Sciatic nerve (tissue), 2 donors: ENCODE results near the gene GPC3. TPM values are rescaled to one million over a fixed set of nuclear protein-coding genes. Genes with fewer than 3 reads are reported as not detected.

ENCODE experiments used
- ATAC-seq: fragments of 200-7000 bp; cut with Tn5 transposase; one replicate; pipeline ENCODE4 v1.9.1; 2020; ENCODE audit warnings: mild to moderate bottlenecking, moderate library complexity
- DNase-seq: peaks from one replicate; pipeline ENCODE4 v3.0.0-alpha.2; 2020; ENCODE audit warnings: low spot score
- intact Hi-C: fragments of 100-400 bp; cut with DNase I; formaldehyde crosslinking; loops from one replicate; pipeline ENCODE4 v1.14.2; 2022
- total RNA-seq: library from RNA; stranded (reverse); fragmentation: NEBNext Ultra II Directional; extraction: Animal tissue kit (Norgen Biotek cat#: 25700); gene quantifications from one replicate; pipeline ENCODE4 v1.2.1, GENCODE V29; 2021
- donor health status: DM: no; HTN: no; CAD: no.
- donor health status: DM: no; HTN: no; CAD: no.

GPC3 gene
- total RNA-seq, 1 donor from 2014 or later = 84.2 TPM

- intact Hi-C loops = no loop called here
- peak; percentile 44 for ATAC-seq
- no peak for DNase-seq
These were observed 5.0 kb downstream of the GPC3 start for GRCh38 chrX:133980406-133980805.

- ATAC-seq (no peak), DNase-seq (no peak)
- intact Hi-C loops = no loop called here
These were observed 5.7 kb downstream of the GPC3 start for GRCh38 chrX:133979641-133980230.

- DNase-seq = no peak
- intact Hi-C loops = no loop called here
- ATAC-seq = no peak
These were observed 11.7 kb downstream of the GPC3 start for GRCh38 chrX:133973704-133974103.

GRCh38 chrX:133972916-133973315, 12.5 kb downstream of the GPC3 start:
- DNase-seq (no peak), ATAC-seq (no peak)
- intact Hi-C loops = no loop called here

GRCh38 chrX:133971586-133971985, 13.8 kb downstream of the GPC3 start:
- intact Hi-C loops = no loop called here
- ATAC-seq = no peak
- DNase-seq = no peak

- intact Hi-C loops = no loop called here
- no peak for DNase-seq
- ATAC-seq = no peak
These were observed 15.3 kb downstream of the GPC3 start for GRCh38 chrX:133970076-133970475.

GRCh38 chrX:133969191-133969590, 16.2 kb downstream of the GPC3 start:
- intact Hi-C loops = no loop called here
- ATAC-seq (no peak), DNase-seq (no peak)

GRCh38 chrX:133968109-133968508, 17.3 kb downstream of the GPC3 start:
- intact Hi-C loops = no loop called here
- ATAC-seq (no peak), DNase-seq (no peak)

GRCh38 chrX:133966199-133966598, 19.2 kb downstream of the GPC3 start:
- DNase-seq (no peak), ATAC-seq (no peak)
- intact Hi-C loops = no loop called here

- DNase-seq = no peak
- no peak for ATAC-seq
- intact Hi-C loops = no loop called here
These were observed 20.1 kb downstream of the GPC3 start for GRCh38 chrX:133965321-133965720.

- DNase-seq (no peak), ATAC-seq (no peak)
- intact Hi-C loops = no loop called here
These were observed 24.3 kb downstream of the GPC3 start for GRCh38 chrX:133961046-133961445.

GRCh38 chrX:133959972-133960371, 25.4 kb downstream of the GPC3 start:
- no peak for ATAC-seq
- DNase-seq = no peak
- intact Hi-C loops = no loop called here

- DNase-seq (no peak), ATAC-seq (peak; percentile 51)
- intact Hi-C loops = no loop called here
These were observed 26.3 kb downstream of the GPC3 start for GRCh38 chrX:133958997-133959688.

GRCh38 chrX:133956570-133957340, 28.6 kb downstream of the GPC3 start:
- intact Hi-C loops = no loop called here
- DNase-seq (no peak), ATAC-seq (no peak)

GRCh38 chrX:133953785-133954355, 31.5 kb downstream of the GPC3 start:
- ATAC-seq (no peak), DNase-seq (no peak)
- intact Hi-C loops = no loop called here

GRCh38 chrX:133953078-133953477, 32.3 kb downstream of the GPC3 start:
- intact Hi-C loops = no loop called here
- ATAC-seq (no peak), DNase-seq (no peak)

GRCh38 chrX:133951098-133951497, 34.3 kb downstream of the GPC3 start:
- intact Hi-C loops = no loop called here
- no peak for ATAC-seq
- no peak for DNase-seq

GRCh38 chrX:133950214-133950613, 35.2 kb downstream of the GPC3 start:
- intact Hi-C loops = no loop called here
- ATAC-seq (no peak), DNase-seq (no peak)

GRCh38 chrX:133948895-133949294, 36.5 kb downstream of the GPC3 start:
- intact Hi-C loops = no loop called here
- DNase-seq (no peak), ATAC-seq (no peak)

GRCh38 chrX:133947996-133948395, 37.4 kb downstream of the GPC3 start:
- no peak for ATAC-seq
- intact Hi-C loops = no loop called here

More at GRCh38 chrX:133947996-133948395, 37.4 kb downstream of the GPC3 start:
- no peak for DNase-seq
